GOT3 (cell line): ENCODE results near the gene CLEC10A.
"Not testable (repeated sequence)": the region's sequence is repeated elsewhere in the genome, so short reads cannot be mapped to it uniquely, and the experiment has no call there.

Experiments used
- DNase-seq: peaks from one replicate; lab custom pipeline; 2025; ENCODE audit warnings: mixed read lengths; lab: John Stamatoyannopoulos, UW

CLEC10A gene

DNA sequence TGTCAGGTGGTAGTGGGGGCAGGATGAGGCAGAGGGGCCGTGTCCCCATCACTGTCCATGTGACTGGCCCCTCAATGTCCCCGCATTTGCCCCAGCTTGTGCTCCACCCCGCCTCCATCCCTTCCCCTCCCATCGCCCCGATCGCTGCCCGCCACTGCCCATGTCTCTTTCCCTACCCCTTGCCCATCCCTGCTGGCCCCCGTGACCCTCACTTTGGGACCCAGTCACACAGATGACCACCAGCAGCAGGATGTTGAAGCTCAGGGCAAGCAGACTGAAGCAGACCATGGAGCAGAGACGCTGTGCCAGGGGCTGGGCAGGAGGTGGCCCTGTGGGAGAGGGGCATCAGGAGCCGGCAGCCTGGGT lies 28.5 kb upstream of the CLEC10A start:
- no peak for DNase-seq

DNA sequence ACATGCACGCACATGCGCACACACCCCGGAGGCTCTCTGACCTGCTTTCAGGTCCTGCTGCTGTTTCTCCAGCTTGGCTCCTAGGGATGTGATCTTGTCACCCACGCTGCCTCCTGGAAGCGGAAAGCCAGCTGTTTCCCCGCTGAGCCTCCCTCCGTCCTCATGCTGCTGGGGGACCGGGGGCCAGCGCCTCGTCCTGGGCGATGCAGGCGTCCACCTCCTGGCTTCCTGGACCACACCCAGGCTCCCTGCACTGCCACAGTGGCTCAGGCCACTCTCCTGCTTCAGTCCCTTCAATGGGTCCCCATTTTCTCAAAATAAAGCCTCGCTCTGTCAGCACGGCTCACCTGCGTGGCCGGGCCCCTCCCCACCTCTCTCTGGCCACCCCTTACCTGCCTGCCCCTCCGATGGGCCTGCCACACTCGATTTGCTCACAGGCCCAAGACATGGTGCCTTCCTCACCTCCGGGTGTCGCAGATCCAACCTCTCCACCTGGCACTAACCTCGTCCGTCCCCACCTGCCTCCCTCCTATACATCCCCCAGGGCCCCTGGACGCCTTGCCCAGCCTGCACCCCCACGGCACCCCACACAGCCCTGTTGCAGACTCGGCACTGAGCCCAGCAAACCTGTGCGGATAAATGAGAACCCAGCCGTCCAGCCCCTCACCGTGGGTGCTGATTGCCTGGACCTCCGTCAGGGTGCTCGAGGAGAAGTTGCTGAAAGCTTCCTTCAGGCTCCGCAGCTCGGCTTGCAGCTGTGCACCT lies 27.9 kb upstream of the CLEC10A start:
- DNase-seq, result no peak

GRCh38 chr17:7107012-7107754 lies 27.1 kb upstream of the CLEC10A start:
- no peak for DNase-seq

DNA sequence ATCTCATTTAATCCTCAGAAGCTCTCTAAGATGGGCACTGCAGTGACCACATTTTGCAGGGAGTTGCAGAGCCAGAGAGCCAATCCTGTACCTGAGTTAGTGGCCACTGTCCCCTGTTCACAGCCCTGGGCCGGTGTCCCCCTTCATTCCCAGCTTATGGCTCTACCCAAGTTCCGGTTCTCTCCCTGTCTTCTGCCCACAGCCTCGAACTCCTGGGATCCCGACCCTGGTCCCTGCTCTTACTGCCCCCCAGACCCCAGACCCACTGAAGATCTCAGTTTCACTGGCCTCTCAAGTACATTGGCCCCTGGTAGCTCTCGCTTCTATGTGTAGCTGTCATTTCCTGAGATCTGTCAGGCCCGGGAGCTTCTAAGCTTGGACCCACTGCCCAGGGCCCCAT lies 22.4 kb upstream of the CLEC10A start:
- no peak for DNase-seq

DNA sequence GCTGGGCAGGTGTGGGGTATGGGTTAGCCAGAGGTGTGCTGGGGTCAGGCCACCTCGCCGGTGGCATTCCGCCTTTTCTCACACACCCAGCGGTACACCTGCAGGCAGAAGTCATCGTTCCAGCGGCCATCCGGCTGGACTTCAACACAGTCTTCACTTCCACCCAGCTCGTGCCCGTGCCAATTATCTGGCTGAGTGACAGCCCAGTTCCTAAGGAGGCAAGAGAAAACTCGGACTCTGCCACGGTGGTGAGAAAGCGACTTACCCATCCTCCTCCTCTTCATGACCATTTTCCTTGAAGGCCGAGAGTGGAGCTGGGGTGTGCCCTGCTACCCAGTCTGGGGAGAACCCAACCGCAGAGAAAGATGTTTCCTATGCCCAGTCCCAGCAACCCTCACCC lies 21.5 kb upstream of the CLEC10A start:
- DNase-seq, result no peak

GRCh38 chr17:7100641-7101379 lies 20.8 kb upstream of the CLEC10A start:
- DNase-seq, result not testable (repeated sequence)

GRCh38 chr17:7098802-7099459 lies 18.9 kb upstream of the CLEC10A start:
- DNase-seq, result no peak

DNA sequence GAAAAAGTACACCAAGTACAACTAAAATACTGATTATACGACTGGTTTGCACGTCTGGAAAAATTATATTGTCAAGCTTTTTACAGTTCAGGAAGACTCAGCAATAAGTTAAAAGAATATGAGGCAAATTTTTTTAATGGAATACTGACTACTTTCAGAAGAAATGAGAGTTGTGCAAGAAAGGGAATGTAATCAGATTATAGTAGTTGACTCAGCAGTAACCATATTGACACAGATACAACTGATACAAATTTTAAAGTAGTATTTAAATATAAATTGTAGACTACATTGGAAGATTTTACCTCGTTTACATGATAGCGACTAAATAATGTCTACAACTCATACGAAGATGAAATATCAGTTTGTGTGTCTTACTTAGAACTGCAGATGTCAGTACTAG lies 17.9 kb upstream of the CLEC10A start:
- no peak for DNase-seq

- DNase-seq, result no peak
Measured at GRCh38 chr17:7095625-7096024, 15.6 kb upstream of the CLEC10A start.

DNA sequence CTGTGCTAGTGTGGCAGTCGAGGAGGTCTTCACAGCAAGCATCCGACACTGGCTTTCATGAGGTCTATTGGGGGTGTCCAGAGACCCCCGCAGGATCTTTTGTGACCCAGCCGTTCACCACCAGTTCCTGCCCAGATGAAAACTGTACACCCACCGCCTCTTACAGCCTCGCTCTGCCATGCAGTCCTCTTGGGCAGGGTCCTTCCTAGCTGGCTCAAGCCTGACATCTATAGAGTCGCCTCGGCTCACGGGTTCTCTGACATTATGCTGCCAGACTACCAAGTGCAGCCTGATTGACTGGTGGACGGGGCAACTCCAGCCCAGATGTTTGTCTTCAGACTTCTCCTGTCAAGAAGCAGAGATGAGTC lies 14.6 kb upstream of the CLEC10A start:
- DNase-seq, result no peak

DNA sequence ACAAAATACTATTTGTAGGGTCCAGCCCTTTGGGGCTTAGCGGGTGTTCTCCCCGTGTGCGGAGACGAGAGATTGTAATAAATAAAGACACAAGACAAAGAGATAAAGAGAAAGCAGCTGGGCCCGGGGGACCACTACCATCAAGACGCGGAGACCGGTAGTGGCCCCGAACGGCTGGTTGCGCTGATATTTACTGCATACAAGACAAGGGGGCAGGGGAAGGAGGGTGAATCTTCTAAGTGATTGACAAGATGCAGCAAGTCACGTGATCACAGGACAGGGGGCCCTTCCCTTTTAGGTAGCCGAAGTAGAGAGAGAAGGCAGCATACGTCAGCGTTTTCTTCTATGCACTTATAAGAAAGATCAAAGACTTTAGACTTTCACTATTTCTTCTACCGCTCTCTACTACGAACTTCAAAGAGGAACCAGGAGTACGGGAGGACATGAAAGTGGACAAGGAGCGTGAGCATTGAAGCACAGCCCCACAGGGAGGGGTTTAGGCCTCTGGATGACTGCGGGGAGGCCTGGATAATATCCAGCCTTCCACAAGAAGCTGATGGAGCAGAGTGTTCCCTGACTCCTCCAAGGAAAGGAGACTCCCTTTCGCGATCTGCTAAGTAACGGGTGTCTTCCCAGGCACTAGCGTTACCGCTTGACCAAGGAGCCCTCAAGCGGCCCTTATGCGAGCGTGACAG lies 11.4 kb upstream of the CLEC10A start:
- not testable (repeated sequence) for DNase-seq

GRCh38 chr17:7089570-7089969 lies 9.5 kb upstream of the CLEC10A start:
- not testable (repeated sequence) for DNase-seq

DNA sequence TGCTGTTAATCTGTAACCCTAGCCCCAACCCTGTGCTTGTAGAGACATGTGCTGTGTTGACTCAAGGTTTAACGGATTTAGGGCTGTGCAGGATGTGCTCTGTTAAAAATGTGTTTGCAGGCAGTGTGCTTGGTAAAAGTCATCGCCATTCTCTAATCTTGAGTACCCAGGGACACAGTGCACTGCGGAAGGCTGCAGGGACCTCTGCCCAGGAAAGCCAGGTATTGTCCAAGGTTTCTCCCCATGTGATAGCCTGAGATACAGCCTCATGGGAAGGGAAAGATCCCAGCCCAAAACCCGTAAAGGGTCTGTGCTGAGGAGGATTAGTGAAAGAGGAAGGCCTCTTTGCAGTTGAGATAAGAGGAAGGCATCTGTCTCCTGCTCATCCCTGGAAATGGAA lies 8.4 kb upstream of the CLEC10A start:
- not testable (repeated sequence) for DNase-seq

- no peak for DNase-seq
Measured at GRCh38 chr17:7084088-7084487, 4.0 kb upstream of the CLEC10A start.

DNA sequence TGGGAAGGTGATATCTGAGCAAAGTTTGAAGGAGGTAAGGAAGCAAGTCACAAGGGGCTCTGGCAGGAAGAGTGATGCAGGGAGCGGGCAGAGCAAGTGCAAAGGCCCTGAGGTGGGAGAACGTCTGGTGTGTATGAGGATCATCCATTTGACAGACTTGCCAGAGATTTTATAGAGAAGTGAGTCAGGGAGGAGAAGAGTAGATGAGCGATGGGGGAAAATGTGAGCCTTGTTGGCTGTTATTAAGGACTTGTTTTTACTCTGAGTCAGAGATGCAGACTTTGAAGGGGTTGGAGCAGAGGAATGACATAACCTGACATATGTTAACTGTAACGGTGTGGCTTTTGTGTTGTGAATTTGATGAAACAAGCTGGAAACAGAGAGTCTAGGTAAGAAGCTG lies 3.5 kb upstream of the CLEC10A start:
- no peak for DNase-seq

DNA sequence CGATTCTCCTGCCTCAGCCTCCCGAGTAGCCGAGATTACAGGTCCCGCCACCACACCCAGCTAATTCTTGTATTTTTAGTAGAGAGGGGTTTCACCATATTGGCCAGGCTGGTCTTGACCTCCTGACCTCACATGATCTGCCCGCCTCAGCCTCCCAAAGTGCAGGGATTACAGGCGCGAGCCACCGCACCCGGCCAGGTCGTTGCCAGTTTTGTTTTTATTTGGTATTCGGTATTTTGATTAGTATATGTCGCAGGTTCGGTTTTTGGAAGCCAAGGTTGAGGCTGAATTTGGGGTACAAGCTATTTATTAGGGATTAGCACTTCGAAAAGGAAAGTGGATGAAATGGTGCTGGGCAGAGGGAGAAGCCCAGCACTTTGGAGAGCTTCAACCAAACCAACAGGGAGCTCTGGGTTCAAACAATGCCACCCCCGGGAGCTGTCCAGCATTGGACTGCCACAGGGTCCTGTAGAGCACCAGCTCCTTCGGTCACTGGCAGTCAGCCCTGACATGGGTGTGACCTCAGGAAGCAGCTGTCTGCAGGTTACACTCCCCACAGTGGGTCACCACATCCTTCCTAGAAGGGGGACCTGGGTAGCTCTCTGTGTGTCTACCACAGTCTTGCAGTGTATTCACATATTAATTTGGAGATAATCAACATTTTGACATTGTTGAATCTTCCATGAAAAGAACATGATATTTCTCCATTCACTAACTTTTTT lies 1.5 kb upstream of the CLEC10A start:
- DNase-seq, result no peak

DNA sequence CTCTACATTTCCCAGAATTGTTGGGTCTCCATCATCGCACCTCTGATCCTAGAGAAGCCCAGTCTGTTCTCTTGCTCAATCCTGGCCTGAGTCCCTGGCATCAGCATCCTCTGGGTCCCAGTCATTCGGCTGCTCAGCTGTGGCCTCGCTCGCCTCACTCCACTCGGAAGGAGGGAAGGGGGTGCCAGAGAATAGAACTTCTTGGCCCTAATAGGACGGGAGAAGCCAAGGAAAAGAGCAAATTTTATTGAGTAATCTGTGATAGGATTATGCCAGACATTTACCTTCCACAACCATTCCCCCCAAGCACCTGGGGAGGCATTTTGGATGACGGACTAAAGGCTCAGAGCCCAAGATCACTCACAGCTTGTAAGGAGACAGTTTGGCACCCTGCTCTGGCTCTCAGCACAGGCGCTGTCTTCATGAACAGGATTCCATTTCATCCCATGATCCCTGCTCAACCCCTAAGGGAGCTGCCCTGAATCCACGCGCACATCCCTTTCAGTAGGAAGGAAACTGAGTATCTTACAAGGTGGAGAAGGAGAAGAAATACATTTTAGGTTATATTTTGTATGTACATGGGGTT lies 498 bp upstream of the CLEC10A start:
- no peak for DNase-seq

DNA sequence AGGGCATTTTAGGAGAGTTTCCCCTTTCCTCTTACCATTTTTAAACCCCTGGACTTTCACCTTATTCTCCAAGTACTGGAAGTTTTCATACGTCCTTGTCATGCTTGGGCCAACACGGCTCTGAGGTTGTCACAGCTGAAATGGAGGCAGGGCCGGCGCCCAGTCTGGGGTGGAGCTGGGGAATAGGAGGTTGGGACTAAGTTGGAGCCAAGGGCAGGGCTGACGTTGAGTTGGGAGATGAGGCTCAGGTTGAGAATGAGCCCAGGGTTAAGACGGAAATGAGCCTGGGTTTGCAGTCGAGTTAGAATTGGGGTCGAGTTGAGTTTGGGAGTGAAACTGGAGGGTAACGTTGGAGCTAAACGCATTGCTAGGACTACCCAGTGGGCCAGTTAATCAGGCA lies 1.3 kb downstream of the CLEC10A start:
- no peak for DNase-seq

DNA sequence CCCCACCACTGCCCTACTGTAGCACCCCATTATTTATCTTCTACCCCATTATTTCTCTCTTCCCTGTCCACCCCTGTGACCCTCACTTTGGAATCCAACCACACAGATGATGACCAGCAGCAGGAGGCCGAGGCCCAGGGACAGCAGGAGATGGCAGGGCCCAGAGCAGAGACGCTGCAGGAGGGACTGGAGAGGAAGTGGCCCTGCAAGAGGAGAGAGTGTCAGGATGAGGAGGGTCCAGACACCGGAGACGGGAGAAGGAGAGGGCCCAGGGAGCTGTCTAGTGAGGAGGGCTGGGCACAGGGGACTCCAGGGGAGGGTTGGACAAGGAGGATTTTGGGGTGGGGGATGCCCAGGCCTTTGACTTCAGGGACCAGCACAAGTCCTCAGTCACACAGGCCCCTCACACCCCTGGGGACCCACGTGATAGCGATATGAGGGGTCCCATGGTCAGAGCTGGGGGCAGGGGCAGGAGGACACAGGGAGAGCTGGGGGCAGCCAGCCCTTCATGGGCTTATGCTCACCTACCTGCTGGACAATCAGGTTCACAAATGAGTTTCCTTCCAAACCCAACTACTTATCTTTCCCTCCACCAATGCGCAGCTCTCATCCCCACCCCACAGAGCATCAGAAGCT lies 2.0 kb downstream of the CLEC10A start:
- DNase-seq, result no peak

DNA sequence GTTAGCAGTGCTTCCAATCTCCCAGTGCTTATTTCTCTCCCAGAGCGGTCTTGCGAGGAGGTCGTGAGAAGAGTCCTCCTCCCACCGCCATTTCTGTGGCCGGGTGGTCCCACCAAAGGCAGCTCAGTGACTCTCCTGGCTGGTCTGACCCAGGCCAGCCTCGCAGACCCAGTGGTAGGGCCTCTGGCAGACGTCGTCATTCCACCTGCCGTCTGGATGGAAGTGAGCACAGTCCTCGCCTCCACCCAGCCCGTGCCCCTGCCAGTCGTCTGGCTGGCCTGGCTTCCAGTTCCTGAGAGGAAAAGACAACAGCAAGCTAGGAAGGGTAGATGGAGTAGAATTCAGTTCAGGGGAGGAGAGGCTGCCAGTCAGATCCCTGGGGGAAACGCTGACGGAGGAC lies 5.1 kb downstream of the CLEC10A start:
- DNase-seq, result no peak
